Ishikawa (cell line): ENCODE data around the gene TMEM168.

ENCODE experiments used
- CEBPB ChIP-seq: IDR thresholded peaks from 2 replicates; pipeline ENCODE4 v1.6.1; 2012
- CREB1 ChIP-seq: IDR thresholded peaks from 2 replicates; pipeline ENCODE4 v1.6.1; 2012; ENCODE audit warnings: low read depth
- EGR1 ChIP-seq: IDR thresholded peaks from 2 replicates; pipeline ENCODE4 v1.6.1; 2012
- EP300 ChIP-seq: IDR thresholded peaks from 2 replicates; pipeline ENCODE4 v1.6.1; 2012; ENCODE audit warnings: borderline replicate concordance
- FOXM1 ChIP-seq: IDR thresholded peaks from 2 replicates; pipeline ENCODE4 v1.6.1; 2012; ENCODE audit warnings: low read depth, borderline replicate concordance
- NFIC ChIP-seq: IDR thresholded peaks from 2 replicates; pipeline ENCODE4 v1.6.1; 2012
- RAD21 ChIP-seq: IDR thresholded peaks from 2 replicates; pipeline ENCODE4 v1.6.1; 2012; ENCODE audit warnings: low read depth
- TAF1 ChIP-seq: IDR thresholded peaks from 2 replicates; pipeline ENCODE4 v1.6.1; 2012; ENCODE audit warnings: low read depth, mild to moderate bottlenecking
- TCF12 ChIP-seq: IDR thresholded peaks from 2 replicates; pipeline ENCODE4 v1.6.1; 2012; ENCODE audit warnings: low read depth
- TEAD4 ChIP-seq: IDR thresholded peaks from 2 replicates; pipeline ENCODE4 v1.6.1; 2012
- YY1 ChIP-seq: IDR thresholded peaks from 2 replicates; pipeline ENCODE4 v1.6.1; 2012; ENCODE audit warnings: low read depth
- TF ChIP-seq, protein P1 (sequence below): IDR thresholded peaks from 2 replicates; pipeline ENCODE4 v1.6.1; 2012
- TF ChIP-seq, protein P2 (sequence below): IDR thresholded peaks from 2 replicates; pipeline ENCODE4 v1.6.1; 2012; ENCODE audit warnings: low read depth, mild to moderate bottlenecking
- TF ChIP-seq, protein P3 (sequence below): IDR thresholded peaks from 2 replicates; pipeline ENCODE4 v1.6.1; 2012

DNA sequence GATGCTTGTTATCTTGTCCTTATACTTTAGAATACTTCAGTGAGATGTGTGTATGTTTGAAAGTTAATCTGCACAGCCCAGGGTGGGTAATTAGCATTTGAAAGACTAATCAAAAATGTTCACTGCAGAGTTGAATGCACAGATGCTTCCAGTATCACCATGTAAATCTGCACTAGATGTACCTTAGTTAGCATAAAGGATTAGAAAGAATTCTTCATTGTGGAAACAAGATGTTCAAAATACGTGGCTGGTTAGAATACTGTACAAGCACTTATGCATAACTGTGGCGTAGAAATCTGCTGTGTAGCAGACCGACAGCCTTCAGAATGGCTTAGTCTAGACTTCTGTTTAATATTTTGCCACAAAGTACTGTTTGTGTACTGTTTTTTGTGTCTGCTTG lies 2.2 kb upstream of the TMEM168 start:
- TF ChIP-seq, protein P1, sequence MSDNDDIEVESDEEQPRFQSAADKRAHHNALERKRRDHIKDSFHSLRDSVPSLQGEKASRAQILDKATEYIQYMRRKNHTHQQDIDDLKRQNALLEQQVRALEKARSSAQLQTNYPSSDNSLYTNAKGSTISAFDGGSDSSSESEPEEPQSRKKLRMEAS = no peak
- TF ChIP-seq EP300 = no peak
- TF ChIP-seq EGR1 = no peak
- TF ChIP-seq, protein P2, sequence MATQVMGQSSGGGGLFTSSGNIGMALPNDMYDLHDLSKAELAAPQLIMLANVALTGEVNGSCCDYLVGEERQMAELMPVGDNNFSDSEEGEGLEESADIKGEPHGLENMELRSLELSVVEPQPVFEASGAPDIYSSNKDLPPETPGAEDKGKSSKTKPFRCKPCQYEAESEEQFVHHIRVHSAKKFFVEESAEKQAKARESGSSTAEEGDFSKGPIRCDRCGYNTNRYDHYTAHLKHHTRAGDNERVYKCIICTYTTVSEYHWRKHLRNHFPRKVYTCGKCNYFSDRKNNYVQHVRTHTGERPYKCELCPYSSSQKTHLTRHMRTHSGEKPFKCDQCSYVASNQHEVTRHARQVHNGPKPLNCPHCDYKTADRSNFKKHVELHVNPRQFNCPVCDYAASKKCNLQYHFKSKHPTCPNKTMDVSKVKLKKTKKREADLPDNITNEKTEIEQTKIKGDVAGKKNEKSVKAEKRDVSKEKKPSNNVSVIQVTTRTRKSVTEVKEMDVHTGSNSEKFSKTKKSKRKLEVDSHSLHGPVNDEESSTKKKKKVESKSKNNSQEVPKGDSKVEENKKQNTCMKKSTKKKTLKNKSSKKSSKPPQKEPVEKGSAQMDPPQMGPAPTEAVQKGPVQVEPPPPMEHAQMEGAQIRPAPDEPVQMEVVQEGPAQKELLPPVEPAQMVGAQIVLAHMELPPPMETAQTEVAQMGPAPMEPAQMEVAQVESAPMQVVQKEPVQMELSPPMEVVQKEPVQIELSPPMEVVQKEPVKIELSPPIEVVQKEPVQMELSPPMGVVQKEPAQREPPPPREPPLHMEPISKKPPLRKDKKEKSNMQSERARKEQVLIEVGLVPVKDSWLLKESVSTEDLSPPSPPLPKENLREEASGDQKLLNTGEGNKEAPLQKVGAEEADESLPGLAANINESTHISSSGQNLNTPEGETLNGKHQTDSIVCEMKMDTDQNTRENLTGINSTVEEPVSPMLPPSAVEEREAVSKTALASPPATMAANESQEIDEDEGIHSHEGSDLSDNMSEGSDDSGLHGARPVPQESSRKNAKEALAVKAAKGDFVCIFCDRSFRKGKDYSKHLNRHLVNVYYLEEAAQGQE = no peak
- no peak for TF ChIP-seq TCF12
- TF ChIP-seq TEAD4 = no peak
- TF ChIP-seq YY1 = no peak
- TF ChIP-seq TAF1 = no peak
- TF ChIP-seq FOXM1 = no peak
- no peak for TF ChIP-seq NFIC
- no peak for TF ChIP-seq RAD21
- TF ChIP-seq, protein P3, sequence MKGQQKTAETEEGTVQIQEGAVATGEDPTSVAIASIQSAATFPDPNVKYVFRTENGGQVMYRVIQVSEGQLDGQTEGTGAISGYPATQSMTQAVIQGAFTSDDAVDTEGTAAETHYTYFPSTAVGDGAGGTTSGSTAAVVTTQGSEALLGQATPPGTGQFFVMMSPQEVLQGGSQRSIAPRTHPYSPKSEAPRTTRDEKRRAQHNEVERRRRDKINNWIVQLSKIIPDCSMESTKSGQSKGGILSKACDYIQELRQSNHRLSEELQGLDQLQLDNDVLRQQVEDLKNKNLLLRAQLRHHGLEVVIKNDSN = no peak
- TF ChIP-seq CEBPB = no peak
- TF ChIP-seq CREB1 = no peak
